Cortex of kidney (tissue), 1 donor: ENCODE data around the gene ADARB2.

ENCODE experiments used
- DNase-seq: peaks from one replicate; lab custom pipeline; 2025; lab: John Stamatoyannopoulos, UW

Gene ADARB2

DNA sequence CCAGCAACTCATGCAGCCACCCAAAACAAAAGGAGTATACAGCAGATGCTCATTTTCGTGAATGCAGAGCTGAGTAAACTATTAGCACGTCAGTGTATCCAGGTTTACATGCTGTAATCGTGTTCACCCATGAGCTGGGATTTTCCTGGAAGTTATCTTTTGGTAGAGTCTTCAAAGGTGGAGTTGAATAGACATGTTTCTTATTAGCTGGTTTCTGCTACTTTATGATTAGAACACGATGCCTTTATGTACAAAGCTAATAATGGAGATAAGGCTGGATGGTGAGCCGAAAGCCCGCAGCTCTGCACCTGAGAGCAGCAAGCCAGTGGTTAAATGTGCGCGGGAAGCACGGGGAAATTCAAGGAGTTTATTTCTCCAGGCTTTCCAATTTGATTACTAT, 123.8 kb downstream of the ADARB2 start:
- no peak for DNase-seq

DNA sequence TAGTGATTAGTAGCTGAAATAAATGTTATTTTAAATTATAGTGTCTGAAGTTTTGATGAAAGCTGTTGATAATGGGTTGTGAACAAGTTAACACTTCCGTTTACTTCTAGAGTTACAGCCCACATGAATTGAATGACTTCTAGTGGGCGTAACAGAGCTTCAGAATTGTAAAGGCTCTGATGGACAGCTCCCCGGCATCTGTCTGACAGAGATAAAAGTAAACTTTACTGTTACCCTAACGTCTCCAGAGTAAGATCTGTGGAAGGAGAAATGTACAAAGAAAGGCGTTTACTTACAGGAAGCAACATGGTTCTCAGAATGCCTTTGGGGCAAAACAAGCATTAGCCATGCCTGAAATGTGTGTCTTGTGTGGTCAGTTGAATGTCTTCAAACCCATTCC, 124.4 kb downstream of the ADARB2 start:
- no peak for DNase-seq

DNA sequence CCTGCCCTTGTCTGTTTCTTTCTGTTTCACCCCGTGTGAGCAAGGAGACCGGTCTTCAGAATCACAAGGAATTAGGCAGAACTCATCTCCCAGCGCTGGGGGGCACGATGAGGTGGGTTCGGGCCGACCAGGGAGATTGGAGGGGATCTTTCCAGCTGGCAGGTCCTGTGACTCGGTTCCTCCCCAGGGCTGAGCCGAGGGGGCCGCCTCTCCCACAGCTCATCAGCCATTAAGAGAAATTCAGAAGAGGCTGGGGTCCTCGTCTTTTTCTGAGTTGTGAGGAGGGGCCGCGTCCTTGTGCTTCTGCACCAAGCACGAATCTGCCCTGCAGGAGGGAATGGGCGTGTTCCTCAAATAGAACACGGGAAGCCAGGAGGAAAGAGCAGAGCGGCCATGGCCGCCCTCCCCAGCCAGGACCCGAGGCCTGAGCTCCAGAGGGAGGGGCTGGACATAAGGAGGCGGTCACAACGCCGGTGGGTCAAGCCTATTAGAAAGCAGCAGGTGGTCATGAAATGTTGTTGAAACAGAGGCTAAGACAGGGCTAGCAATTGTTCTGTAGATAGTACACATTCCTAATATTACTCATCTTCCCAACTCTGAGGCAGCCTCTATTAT, 125.3 kb downstream of the ADARB2 start:
- no peak for DNase-seq

DNA sequence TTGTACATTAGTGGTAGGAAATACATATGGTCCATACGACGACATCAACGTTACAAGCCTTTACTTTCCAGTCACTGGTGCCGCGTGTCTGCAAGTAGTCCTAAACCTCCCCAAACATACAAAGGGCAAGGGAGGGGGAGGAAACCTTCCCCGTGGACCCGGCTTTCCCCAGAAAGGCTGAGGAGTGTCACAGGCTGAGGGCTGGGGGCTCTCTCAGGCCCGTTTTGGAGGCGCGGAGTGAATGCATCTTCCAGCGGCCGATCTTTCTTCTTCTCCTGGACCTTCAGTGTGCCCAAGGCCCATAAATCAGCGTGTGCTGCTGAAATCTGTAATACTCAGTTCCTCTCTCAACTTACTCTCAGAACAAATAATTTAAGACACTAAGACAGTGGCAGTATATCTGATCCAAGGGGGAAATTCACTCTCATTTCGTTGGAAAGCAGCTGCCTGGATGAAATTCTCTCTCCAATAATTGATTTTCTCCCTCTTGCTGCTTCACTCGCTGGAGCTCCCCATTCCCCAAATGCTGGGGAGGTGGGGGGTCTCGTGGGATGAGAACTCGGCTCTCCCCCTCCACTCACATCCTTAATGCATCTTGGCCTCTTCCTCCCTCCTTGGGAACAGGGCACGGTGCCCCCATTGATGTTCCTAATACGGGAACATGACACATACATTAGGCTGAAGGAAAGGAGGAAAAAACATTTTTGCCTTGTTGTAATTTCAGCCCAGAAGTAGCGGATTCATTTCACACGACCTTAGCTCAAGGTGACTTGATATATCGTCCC, 126.1 kb downstream of the ADARB2 start:
- DNase-seq: no peak

DNA sequence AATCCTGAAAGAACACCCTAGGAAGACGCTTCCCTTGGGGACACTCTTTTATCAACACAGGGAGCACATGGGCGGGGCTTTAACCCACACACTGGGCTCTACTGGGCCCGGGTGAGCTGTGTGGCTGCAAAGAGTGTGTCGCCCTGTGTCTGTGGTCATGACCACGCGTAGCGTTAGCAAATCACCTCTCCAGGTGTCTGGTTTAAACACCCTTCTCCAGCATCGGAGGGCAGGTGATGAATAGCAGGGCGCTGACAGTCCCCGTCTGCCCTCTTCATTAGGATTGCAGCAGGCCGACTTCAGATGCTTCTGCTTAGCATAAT, 127.7 kb downstream of the ADARB2 start:
- no peak for DNase-seq

DNA sequence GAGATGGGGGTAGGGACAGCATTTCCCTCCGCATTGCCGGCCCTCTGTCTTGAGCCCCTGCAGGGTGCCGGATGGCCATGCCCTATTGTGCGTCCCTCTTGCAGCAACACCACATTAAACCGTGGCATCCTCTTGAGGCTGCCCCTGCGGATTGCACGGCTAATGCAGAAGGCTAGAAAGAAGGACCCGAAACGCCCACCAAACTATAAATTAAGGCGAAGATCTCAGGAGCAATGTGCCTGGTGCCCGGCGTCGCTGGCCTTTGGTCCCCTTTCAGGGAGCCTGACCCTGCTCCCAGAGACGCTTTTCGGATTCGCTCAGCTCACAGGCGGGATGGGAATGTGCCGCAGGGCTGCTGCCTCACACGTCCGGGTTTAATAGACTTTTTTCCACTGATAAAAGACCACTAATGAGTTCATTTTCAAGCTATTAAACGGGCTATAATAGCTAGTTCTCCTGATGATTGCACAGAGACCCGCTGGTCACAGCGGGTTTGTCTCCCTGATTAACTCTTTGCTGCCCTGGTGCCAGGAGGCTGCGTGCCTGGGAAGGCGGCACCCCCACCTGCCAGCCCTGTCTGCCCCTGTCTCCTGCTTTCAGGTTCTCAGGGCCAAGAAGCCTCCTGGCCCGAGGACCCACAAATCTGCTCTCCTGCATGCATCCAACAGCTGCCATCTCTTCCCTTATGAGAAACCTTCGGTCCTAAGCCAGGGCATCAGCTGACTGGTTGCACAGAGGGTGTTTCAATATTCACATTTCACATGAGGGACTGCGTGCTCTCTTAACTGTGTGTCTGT, 128.3 kb downstream of the ADARB2 start:
- DNase-seq: no peak

DNA sequence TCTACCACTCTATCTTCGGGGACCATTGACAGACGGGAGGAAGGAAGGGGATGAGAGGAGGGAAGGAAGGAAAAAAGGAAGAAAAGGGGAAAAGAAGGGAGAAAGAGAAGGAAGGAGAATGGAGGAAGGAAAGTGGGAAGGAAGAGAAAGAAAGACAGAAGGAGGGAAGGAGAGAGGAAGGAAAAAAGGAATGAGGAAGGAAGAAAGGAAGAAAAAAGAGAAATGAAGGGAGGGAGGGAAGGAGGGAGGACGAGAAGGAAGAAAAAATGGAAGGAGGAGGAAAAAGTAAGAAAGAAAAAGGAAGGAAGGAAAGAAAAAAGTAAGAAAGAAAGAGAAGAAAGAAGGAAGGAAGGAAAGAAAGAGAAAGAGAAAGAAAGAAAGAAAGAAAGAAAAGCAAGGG, 128.9 kb downstream of the ADARB2 start:
- DNase-seq: no peak

DNA sequence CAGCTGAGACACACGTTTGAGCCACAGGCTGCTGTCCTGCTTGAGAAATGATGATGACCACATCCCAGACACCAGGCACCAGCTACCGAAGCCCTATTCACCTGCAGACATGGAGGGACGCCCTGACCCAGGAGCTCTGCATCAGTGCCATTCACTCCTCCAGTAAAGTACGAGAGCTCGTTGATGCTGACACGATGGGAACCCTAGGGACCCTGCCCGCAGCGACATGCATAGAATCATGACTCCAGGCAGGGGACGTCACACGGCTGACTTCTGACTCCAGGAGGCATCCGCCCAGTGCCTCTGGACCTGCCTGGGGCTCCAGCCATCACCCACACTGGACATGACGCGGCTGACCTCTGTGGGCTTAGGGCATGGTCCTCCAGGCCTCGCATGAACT, 129.9 kb downstream of the ADARB2 start:
- DNase-seq: no peak

DNA sequence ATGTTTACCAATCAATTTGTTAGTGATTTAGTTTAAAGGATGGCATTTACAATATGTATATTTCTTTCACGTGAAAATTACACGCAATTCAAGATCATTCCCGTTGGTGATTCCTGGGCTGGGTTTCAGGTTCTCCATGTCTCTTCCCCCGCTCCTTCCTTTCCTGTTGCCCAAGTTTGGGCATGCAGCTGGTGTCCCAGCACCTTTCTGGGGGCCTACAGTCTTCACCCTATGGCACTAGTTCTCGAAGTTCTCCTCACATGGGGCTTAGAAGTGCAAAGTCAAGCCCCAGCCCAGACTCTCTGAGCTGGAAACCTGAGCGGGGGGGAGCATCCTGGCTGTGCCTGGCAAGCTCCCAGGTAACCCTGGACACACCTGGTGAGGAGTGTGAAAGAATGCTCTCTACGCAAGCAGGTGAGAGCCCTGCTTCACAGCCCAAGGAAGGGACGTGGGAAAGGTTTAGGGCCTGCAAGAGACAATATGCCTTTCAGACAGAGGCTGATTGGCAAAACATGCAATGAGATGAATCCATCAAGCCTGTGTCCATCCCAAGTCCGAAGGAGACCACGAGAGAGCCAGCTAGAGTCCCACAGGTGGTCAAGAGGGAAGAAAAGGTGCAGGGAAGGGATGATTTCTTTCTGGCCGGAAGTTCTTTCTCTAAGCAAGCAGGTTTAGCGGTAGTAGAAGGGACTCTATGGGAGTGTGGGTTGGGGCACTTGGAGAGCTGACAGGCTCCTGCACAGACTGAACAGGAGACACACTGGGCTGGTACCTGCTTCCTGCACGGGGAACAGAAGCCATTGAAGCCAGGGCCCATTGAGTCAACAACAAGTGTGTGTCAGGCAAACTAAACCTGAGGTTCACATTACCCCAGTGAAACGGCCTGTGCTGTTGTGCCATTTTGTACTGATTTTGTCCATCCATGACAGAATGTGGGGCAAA, 131.1 kb downstream of the ADARB2 start:
- no peak for DNase-seq

DNA sequence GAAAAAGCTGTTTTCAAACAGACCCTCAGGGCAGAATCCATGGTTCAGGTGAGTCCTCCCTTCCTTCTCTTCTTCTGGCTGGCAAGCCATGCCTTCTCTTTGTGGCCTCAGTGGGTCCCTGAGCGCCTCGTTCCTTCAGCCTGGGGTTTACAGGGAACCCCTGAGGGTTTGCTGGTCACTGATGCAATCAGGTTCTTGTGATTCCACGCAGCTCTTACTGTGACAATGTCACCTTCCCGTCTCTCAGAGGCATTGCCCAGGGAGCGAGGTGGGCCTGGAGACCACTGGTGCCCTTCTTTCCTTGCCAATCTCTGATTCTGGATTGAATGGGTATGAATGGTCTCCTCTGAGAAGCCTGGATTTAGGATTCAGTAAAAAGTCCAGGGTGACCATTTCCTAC, 132.2 kb downstream of the ADARB2 start:
- no peak for DNase-seq

DNA sequence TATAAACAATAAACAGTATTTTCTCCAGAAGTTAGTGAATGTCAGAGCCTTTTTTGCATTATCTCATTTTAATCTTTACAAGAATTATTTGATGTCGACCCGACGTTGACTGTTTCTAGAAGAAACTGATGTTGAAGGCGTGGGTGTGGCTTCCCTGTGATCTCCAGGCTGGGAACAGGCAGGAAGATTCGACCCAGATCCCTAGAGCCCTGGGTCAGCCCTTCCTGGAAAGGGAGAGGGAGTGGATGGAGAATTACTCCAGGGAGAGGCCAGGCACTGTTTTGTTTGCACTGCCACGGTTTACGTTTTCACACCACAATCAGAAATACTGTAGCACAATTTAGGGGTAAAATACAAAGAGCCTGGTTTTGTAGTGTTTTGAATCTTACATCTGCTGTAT, 133.1 kb downstream of the ADARB2 start:
- DNase-seq: no peak

DNA sequence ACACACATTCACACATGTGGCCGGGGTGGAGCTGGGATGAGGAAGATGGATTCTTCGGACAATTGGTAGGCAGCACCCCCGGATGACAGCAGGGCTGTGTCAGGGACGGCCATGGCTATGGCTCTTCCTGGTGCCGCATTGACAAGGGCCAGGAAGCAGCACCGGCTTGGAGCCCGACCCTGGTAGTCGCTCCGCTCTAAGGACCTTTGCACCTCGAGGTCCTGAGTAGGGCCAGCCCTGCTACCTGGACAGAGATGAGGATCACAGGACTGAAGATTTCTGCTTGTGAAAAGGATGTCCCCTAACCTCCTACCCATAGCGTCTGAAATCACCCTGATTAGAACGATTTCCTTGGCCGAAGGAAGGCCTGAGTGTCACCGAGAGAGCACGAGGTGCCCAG, 134.1 kb downstream of the ADARB2 start:
- no peak for DNase-seq

DNA sequence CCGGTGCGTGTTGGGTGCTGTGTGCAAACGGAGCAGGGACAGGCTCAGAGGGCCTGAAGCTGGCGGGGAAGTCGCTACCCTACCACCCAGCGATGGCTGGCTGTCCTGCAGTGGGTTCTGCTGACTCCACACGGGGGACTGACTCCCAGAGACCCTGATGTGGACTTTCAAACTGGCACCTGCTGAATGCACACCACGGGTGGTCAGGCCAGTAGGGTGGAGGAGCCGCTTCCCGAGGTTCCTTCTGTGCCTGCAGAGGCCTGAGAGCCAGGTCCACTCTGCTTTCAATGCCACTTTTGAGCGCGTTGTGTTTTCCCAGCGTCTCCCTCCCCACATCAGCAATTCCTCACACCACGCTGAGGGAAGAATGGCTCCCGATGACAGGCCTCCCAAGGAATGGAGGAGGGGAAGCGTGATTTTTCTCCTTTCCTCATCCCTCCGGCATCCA, 135.3 kb downstream of the ADARB2 start:
- no peak for DNase-seq

DNA sequence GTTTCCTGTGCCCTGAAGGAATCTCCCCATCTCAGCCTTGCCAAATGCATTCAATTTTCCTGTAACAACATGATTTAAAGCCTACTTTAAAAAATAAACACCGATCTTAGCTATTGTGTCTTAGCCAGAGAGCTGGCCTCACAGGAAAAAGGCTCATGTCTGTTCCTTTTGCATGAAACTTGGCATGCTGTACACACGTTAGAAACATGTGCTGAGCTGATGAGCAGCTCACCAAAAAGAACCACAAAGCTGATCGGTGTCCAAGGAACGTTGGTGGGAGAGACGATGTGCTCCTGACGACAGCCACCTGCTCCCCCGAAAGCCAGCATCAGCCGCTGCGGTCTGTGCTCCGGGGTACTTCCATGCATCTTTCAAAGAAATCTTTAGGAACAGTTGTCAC, 135.9 kb downstream of the ADARB2 start:
- DNase-seq: no peak

DNA sequence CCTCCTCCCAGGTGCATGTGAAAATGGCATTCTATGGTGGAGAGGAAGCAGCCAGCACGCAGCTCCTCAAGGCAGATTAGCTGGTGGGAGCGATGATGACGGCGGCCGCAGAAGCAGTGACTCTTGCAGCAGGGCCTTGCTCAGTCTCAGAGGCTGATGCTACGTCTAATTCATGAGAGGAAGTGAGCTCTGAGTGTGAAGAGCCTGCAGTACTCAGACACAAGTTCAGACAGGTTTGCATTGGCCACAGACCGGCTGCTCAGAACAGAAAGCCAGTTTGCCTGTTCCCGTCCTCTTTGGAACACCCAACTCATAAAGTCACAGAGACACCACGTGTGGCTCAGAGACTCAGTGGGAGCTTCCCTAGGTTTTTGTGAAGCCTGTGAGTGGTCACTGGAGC, 136.5 kb downstream of the ADARB2 start:
- no peak for DNase-seq

DNA sequence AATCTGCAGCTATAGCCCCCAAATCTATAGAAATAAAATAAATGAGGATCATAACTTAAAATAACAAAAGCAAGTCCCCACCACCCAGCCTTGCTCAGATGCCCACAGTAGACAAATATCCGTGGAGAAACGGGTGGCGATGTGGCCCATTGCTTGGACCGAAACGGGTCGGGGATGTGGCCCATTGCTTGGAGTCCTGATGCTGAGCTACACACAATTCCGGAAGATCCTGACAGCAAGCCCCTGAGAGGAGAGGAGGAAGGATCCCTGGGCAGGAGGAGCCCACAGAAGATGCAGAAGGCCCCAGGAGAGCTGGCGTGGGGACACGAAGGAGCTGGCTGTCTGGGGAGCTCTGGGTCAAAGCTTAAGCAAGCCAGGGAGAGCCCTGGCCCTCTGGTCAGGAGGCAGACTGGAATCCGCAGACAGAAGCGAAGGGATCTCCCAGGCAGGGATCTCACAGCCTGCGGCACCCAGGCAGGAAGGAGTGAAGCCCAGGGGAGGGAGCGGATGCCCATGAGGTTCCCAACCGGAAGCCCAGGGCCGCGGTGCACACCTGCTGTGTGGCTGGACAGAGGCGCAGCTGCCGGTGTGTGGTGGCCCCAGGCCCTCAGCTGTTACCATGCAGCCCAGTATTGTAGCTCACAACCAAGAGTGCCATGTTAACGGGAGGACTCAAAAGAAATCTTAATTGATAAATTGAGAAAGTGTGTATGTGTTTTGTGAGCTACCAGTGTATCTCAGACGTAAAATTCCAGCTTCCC, 138.8 kb downstream of the ADARB2 start:
- no peak for DNase-seq

DNA sequence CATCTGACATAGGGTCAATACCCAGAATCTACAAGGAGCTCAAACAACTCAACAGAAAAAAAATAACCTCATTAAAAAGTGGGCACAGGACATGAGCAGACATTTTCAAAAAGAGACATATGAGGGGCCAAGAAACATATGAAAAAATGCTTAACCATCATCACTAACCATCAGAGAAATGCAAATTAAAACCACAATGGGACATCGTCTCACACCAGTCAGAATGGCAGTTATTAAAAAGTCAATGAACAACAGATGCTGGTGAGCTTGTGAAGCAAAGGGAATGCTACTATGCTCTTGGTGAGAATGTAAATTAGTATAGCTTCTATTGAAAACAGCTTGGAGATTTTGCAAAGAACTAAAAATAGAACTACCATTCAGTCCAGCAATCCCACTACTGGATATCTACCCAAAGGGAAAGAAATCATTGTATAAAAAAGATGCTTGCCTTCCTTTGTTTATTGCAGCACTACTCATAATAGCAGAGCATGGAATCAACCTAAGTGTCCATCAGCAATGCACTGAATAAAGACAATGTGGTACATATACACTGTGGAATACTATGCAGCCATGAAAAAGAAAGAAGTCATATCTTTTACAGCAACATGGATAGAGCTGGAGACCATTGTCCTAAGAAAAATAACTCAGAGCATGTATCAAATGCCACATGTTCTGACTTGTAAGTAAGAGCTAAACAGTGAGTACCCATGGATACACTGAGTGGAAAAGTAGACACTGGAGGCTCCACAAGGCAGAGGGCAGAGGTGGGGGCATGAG, 139.8 kb downstream of the ADARB2 start:
- DNase-seq: no peak

DNA sequence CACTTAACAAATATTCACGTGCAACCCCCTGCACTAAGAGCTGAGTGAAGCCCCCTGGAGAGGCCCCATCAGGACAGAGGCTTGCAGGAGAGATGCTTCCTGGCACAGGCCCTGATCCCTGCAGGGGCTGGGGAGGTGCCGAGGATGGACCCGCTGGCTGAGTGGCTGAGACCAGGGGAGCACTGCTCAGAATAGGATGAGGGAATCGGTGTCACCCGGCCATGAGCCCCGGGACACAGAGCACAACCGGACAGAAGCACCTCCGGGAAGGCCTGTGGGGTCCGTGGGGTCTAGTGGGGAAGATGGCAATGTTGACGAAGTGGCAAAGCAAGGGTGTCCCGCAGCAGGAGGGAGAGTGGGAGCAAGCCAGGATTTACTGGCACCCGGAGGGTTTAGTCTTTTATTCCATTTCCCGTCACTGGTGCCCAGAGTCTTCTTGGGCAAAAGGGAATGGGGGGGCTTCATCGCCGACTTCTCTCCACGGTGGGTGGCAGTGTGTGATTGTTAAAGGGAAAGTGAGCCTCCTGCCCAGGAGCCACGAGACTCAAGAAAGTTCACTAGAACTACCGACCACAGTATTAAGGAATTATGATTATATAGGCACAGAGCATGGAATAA, 140.7 kb downstream of the ADARB2 start:
- no peak for DNase-seq

DNA sequence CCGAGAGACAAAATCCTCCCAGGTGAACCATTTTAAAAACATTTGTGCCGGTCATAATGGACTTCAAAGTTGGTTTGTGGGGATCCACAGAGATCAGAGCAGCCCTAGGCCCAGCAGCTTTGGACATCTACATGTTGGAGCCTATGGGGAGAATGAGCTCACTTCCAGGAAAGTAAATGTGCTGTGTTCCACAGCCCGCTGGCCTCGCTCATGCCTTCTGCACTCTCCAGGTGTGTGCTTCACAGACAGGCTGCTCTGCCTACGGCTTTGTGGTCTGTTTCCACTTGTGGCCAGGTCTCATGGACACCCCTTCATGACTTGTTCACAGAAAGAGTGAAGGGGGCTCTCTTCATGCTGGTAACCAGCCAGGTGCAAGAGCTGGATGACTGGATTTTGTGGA, 141.6 kb downstream of the ADARB2 start:
- no peak for DNase-seq

DNA sequence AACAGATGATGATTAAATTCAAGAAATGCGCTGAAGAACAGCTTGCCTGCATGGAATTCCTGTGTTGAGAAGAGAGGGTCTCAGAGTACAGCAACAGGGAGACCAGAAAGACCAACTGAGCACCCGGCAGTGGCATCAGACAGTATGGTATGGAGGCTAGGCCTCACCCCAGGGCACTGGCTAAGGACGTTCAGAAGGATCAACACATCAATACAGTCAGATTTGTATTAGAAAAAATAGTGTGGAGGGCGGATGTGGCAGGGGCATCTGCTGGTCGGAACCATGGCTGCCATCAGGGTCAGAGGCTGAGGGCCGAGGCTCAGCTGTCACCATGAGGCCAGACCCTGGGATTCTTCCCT, 142.1 kb downstream of the ADARB2 start:
- no peak for DNase-seq
